HepG2 (cell line): Measurements from ENCODE around the gene COL4A3. TPM values are rescaled to one million over a fixed set of nuclear protein-coding genes. Genes with fewer than 3 reads are reported as not detected.

ENCODE experiments used
- ATAC-seq: fragments of 200-7000 bp; cut with Tn5 transposase; 3 replicates; pipeline ENCODE4 v1.9.1; 2020; ENCODE audit warnings: mild to moderate bottlenecking, moderate library complexity
- BruUV-seq: library from RNA; stranded (reverse); fragments of 400-500 nt; replicated peaks from 2 replicates; lab custom pipeline; 2021; lab: Mats Ljungman, UMichigan
- CTCF ChIA-PET: fragments of 300-600 bp; formaldehyde crosslinking; extraction: SDS; loops from one replicate; lab custom pipeline; 2021; ENCODE audit warnings: low total read pairs, inconsistent platforms, low intra/inter-chr PET ratio; lab: Yijun Ruan, JAX
- POLR2A ChIA-PET: fragments of 350-600 bp; sonication (Branson Sonifier 250); formaldehyde crosslinking; loops from one replicate; lab custom pipeline; 2020; ENCODE audit warnings: antibody characterized with exemption, inconsistent platforms; lab: Yijun Ruan, JAX
- DNase-seq: peaks from one replicate; pipeline ENCODE4 v3.0.0-alpha.2; 2015; ENCODE audit warnings: low spot score
- FAIRE-seq: peaks from 3 replicates; lab custom pipeline; 2011; peaks lifted over from hg19 to GRCh38; lab: Jason Lieb, UNC
- H2AFZ ChIP-seq: one replicate; pipeline ENCODE4 v1.6.1; 2011; ENCODE audit warnings: low read length, inconsistent platforms
- H3K27ac ChIP-seq: fragments of 300-600 bp; 3 replicates; pipeline ENCODE4 v1.8.0; 2011; ENCODE audit warnings: mixed run types, mild to moderate bottlenecking, mixed read lengths, low read length, inconsistent platforms; ENCODE audit not compliant: insufficient read depth; ENCODE audit errors: extremely low read length
- H3K27me3 ChIP-seq, 2 experiments: fragments of 200-600 bp in 1 of 2; 2 replicates in 1 of 2; 3 replicates in 1 of 2; pipeline versions ENCODE4 v1.6.0 to v1.8.0; 2011; ENCODE audit warnings: low read length in 2 of 2, mild to moderate bottlenecking in 2 of 2, moderate library complexity in 2 of 2, inconsistent platforms in 1 of 2; ENCODE audit not compliant: insufficient read depth in 2 of 2, control insufficient read depth in 1 of 2
- H3K36me3 ChIP-seq, 2 experiments: fragments of 200-600 bp in 1 of 2; replicated peaks in 1 of 2; 2 replicates in 1 of 2; 3 replicates in 1 of 2; pipeline versions ENCODE4 v1.5.1 to v1.8.0; 2011; ENCODE audit warnings: low read length in 2 of 2, inconsistent platforms in 1 of 2; ENCODE audit not compliant: insufficient read depth in 2 of 2, control insufficient read depth in 1 of 2
- H3K4me1 ChIP-seq: 2 replicates; pipeline ENCODE4 v1.5.1; 2012; ENCODE audit warnings: low read length, inconsistent platforms; ENCODE audit not compliant: insufficient read depth
- H3K4me2 ChIP-seq: 2 replicates; pipeline ENCODE4 v1.6.0; 2011; ENCODE audit warnings: low read depth, low read length, inconsistent platforms
- H3K4me3 ChIP-seq, 3 experiments: fragments of 200-600 bp in 1 of 3; sonication (generic), shearing (Covaris generic) in 1 of 3; replicated peaks in 1 of 3; 2 replicates each; pipeline ENCODE4 v1.5.1; 2011 to 2016; ENCODE audit warnings: low read length in 3 of 3, inconsistent platforms in 2 of 3, low read depth in 2 of 3, mild to moderate bottlenecking in 2 of 3, control low read depth in 1 of 3, mixed read lengths in 1 of 3; ENCODE audit not compliant: insufficient read depth in 1 of 3
- H3K79me2 ChIP-seq: one replicate; pipeline ENCODE4 v1.6.1; 2011; ENCODE audit warnings: low read length, inconsistent platforms; ENCODE audit not compliant: insufficient read depth
- H3K9ac ChIP-seq: 2 replicates; pipeline ENCODE4 v1.6.0; 2011; ENCODE audit warnings: mild to moderate bottlenecking, low read depth, low read length, inconsistent platforms; ENCODE audit not compliant: insufficient read depth
- H3K9me3 ChIP-seq: 2 replicates; pipeline ENCODE4 v1.5.1; 2012; ENCODE audit warnings: mild to moderate bottlenecking, low read length
- H4K20me1 ChIP-seq: 2 replicates; pipeline ENCODE4 v1.6.0; 2011; ENCODE audit warnings: inconsistent platforms, mild to moderate bottlenecking, low read length, moderate library complexity; ENCODE audit not compliant: insufficient read depth
- CBX2 ChIP-seq, 2 experiments: fragments of 200-600 bp in 1 of 2; sonication (generic); formaldehyde crosslinking in 1 of 2; IDR thresholded peaks; 2 replicates each; pipeline versions ENCODE4 v1.7.0 to v1.8.1; 2018 to 2022; ENCODE audit warnings: low read depth in 2 of 2, low read length in 1 of 2, mild to moderate bottlenecking in 1 of 2, missing genetic modification reagents in 1 of 2
- KLF11 ChIP-seq: IDR thresholded peaks from 2 replicates; pipeline ENCODE4 v1.6.1; 2016; ENCODE audit warnings: missing compliant biosample characterization
- MAZ ChIP-seq, 2 experiments: sonication (generic) in 1 of 2; formaldehyde crosslinking in 1 of 2; IDR thresholded peaks; 2 replicates each; pipeline versions ENCODE4 v1.5.0 to v1.6.1; 2012 to 2020; ENCODE audit warnings: low read depth in 2 of 2, mild to moderate bottlenecking in 2 of 2, borderline replicate concordance in 1 of 2, improper control_type of control experiment in 1 of 2, low read length in 1 of 2, missing genetic modification reagents in 1 of 2, moderate library complexity in 1 of 2
- PHB2 ChIP-seq: fragments of 450-650 bp; IDR thresholded peaks from 2 replicates; pipeline ENCODE4 v1.6.1; 2018; ENCODE audit not compliant: partially characterized antibody
- ZNF230 ChIP-seq: sonication (generic); formaldehyde crosslinking; IDR thresholded peaks from 2 replicates; pipeline ENCODE4 v1.4.0; 2020; ENCODE audit warnings: mild to moderate bottlenecking, missing genetic modification reagents
- WGBS: methylation state at CpG from one replicate; pipeline ENCODE4 v1.1.6; 2017; ENCODE audit warnings: low lambda C conversion rate; 5-methylcytosine and 5-hydroxymethylcytosine counted together
- in situ Hi-C: cut with HindIII; loops from 2 replicates; pipeline ENCODE4 v1.10.0; 2017; ENCODE audit warnings: low pct_unique_long_range_greater_than_20kb; ENCODE audit not compliant: extremely low pct_ligation_motif_present
- intact Hi-C: fragments of 100-400 bp; cut with micrococcal nuclease; formaldehyde crosslinking; loops from one replicate; pipeline ENCODE4 v1.10.0; 2022; ENCODE audit not compliant: unreplicated experiment
- polyA plus RNA-seq, 8 experiments: library from polyadenylated mRNA; depleted of rRNA in 3 of 8; stranded (reverse) in 7 of 8; unstranded in 1 of 8; fragments of >200 nt; fragmentation: Illumina TruSeq in 4 of 8; extraction: Trizol in 4 of 8; gene quantifications; 2 replicates each; pipeline versions ENCODE4 v1.2.1 to v1.2.3, GENCODE V29; 2011 to 2016; ENCODE audit warnings: low read depth in 4 of 8, missing spikeins in 1 of 8, mixed read lengths in 1 of 8; ENCODE audit not compliant: insufficient read depth in 1 of 8
- total RNA-seq, 5 experiments: library from RNA; depleted of rRNA; stranded (reverse); fragments of >200 nt; fragmentation: Illumina TruSeq; extraction: Trizol; gene quantifications; 2 replicates each; pipeline ENCODE4 v1.2.3, GENCODE V29; 2016; ENCODE audit warnings: low read depth in 1 of 5
- TF ChIP-seq, protein P1 (sequence below): sonication (generic); formaldehyde crosslinking; IDR thresholded peaks from 2 replicates; pipeline ENCODE4 v1.5.0; 2020; ENCODE audit warnings: mild to moderate bottlenecking, missing genetic modification reagents
- TF ChIP-seq, protein P2 (sequence below): sonication (generic); formaldehyde crosslinking; IDR thresholded peaks from 2 replicates; pipeline ENCODE4 v1.8.0; 2022; ENCODE audit warnings: missing genetic modification reagents, mild to moderate bottlenecking, borderline replicate concordance
- TF ChIP-seq, protein P3 (sequence below): IDR thresholded peaks from 2 replicates; pipeline ENCODE4 v1.6.1; 2016; ENCODE audit warnings: control low read depth
- TF ChIP-seq, protein P4 (sequence below): sonication (generic); formaldehyde crosslinking; IDR thresholded peaks from 2 replicates; pipeline ENCODE4 v1.4.0; 2020; ENCODE audit warnings: missing genetic modification reagents

The COL4A3 gene
- total and polyA plus RNA-seq, 2 of the 13 experiments (the other 11 are each of a cell fraction or from before 2014, with no cell fraction given): 0.02 TPM; not detected in 1

DNA sequence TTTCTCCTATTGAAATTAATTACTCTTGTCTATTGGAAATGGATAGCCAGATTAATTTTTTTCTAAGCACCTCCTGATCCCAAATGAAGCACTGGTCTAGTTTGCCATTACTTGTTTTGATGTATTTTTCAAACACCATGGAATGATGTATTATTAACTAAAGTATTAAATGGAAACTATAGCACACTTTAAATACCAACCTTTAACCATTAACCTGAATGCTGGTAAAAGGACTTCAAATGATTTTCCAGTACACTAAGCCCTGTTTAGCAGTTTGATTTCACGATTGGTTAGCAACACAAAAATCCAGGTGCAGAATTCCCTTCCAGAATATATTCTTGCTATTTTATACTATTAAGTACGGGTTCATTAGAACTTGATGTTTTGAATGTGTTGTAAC lies 37.3 kb downstream of the COL4A3 start (continued):
- TF ChIP-seq, protein P1, sequence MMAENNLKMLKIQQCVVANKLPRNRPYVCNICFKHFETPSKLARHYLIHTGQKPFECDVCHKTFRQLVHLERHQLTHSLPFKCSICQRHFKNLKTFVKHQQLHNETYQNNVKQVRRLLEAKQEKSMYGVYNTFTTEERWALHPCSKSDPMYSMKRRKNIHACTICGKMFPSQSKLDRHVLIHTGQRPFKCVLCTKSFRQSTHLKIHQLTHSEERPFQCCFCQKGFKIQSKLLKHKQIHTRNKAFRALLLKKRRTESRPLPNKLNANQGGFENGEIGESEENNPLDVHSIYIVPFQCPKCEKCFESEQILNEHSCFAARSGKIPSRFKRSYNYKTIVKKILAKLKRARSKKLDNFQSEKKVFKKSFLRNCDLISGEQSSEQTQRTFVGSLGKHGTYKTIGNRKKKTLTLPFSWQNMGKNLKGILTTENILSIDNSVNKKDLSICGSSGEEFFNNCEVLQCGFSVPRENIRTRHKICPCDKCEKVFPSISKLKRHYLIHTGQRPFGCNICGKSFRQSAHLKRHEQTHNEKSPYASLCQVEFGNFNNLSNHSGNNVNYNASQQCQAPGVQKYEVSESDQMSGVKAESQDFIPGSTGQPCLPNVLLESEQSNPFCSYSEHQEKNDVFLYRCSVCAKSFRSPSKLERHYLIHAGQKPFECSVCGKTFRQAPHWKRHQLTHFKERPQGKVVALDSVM (CRISPR knock-in tag): no peak
- TF ChIP-seq, protein P2, sequence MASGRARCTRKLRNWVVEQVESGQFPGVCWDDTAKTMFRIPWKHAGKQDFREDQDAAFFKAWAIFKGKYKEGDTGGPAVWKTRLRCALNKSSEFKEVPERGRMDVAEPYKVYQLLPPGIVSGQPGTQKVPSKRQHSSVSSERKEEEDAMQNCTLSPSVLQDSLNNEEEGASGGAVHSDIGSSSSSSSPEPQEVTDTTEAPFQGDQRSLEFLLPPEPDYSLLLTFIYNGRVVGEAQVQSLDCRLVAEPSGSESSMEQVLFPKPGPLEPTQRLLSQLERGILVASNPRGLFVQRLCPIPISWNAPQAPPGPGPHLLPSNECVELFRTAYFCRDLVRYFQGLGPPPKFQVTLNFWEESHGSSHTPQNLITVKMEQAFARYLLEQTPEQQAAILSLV (CRISPR knock-in tag): no peak

DNA sequence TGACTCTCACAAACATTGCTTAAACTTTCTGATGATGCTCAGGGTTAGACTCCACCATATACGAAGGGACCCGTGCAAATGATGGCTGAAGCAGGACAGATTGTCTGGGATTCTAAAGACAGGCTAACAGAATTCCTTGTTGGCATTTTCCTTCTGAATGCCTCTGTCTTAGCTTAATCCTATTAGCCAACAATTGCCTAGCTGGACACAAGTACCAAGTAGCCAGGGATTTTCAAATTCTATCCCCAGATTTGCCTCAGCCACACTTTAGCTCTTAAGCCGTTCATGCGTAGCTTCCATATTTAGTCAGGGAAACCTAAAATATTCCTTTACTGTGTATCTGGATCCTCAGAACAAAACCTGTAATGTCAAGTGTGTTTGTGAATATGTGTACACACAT lies 40.0 kb downstream of the COL4A3 start:
- Histone ChIP-seq H3K4me3 (no peak overlapping the region), H3K27ac (no peak overlapping the region), H3K9ac (no peak overlapping the region), H3K4me1 (no peaks in the 10 kb centered on the region), H3K9me3 (no peaks in the 10 kb centered on the region), H3K27me3 (peaks cover 0 to 13% of the 10 kb centered on the region in 2 experiments; a peak in 2 of 5 replicates), H2AFZ (no peak overlapping the region), H3K36me3 (no peaks in the 10 kb centered on the region), H3K4me2 (no peak overlapping the region), H4K20me1 (no peaks in the 10 kb centered on the region), H3K79me2 (no peaks in the 10 kb centered on the region)
- intact Hi-C loops: no loop called here
- WGBS: 46% methylated on average over 4 of the region's 4 CpGs
- TF ChIP-seq MAZ (IDR thresholded peaks at IDR 0.05; ENCODE audit: borderline replicate concordance, low read depth, low read length) (no peak), MAZ (CRISPR knock-in tag; IDR thresholded peaks at IDR 0.05; ENCODE audit: low read depth) (no peak), CBX2 (IDR thresholded peaks at IDR 0.05; ENCODE audit: low read depth, low read length) (no peak), CBX2 (CRISPR knock-in tag; IDR thresholded peaks at IDR 0.05; ENCODE audit: low read depth) (no peak), PHB2 (no peak), ZNF230 (CRISPR knock-in tag) (no peak), KLF11 (CRISPR knock-in tag) (no peak)
- TF ChIP-seq, protein P3, sequence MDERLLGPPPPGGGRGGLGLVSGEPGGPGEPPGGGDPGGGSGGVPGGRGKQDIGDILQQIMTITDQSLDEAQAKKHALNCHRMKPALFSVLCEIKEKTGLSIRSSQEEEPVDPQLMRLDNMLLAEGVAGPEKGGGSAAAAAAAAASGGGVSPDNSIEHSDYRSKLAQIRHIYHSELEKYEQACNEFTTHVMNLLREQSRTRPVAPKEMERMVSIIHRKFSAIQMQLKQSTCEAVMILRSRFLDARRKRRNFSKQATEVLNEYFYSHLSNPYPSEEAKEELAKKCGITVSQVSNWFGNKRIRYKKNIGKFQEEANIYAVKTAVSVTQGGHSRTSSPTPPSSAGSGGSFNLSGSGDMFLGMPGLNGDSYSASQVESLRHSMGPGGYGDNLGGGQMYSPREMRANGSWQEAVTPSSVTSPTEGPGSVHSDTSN (CRISPR knock-in tag): no peak
- TF ChIP-seq, protein P4, sequence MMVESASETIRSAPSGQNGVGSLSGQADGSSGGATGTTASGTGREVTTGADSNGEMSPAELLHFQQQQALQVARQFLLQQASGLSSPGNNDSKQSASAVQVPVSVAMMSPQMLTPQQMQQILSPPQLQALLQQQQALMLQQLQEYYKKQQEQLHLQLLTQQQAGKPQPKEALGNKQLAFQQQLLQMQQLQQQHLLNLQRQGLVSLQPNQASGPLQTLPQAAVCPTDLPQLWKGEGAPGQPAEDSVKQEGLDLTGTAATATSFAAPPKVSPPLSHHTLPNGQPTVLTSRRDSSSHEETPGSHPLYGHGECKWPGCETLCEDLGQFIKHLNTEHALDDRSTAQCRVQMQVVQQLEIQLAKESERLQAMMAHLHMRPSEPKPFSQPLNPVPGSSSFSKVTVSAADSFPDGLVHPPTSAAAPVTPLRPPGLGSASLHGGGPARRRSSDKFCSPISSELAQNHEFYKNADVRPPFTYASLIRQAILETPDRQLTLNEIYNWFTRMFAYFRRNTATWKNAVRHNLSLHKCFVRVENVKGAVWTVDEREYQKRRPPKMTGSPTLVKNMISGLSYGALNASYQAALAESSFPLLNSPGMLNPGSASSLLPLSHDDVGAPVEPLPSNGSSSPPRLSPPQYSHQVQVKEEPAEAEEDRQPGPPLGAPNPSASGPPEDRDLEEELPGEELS (CRISPR knock-in tag): no peak
- FAIRE-seq (no peak), DNase-seq (no peak), ATAC-seq (no peak)
- ChIA-PET CTCF (no interaction called here), POLR2A (no interaction called here)
- BruUV-seq: no TSS peak
- in situ Hi-C loops: no loop called here
